HepG2 (cell line): ENCODE results near the gene ASCC3. TPM values are rescaled to one million over a fixed set of nuclear protein-coding genes. Genes with fewer than 3 reads are reported as not detected.

Experiments
- ATAC-seq: fragments of 200-7000 bp; cut with Tn5 transposase; 3 replicates; pipeline ENCODE4 v1.9.1; 2020; ENCODE audit warnings: mild to moderate bottlenecking, moderate library complexity
- BruUV-seq: library from RNA; stranded (reverse); fragments of 400-500 nt; replicated peaks from 2 replicates; lab custom pipeline; 2021; lab: Mats Ljungman, UMichigan
- CTCF ChIA-PET: fragments of 300-600 bp; formaldehyde crosslinking; extraction: SDS; loops from one replicate; lab custom pipeline; 2021; ENCODE audit warnings: low total read pairs, inconsistent platforms, low intra/inter-chr PET ratio; lab: Yijun Ruan, JAX
- POLR2A ChIA-PET: fragments of 350-600 bp; sonication (Branson Sonifier 250); formaldehyde crosslinking; loops from one replicate; lab custom pipeline; 2020; ENCODE audit warnings: antibody characterized with exemption, inconsistent platforms; lab: Yijun Ruan, JAX
- DNase-seq: peaks from one replicate; pipeline ENCODE4 v3.0.0-alpha.2; 2015; ENCODE audit warnings: low spot score
- FAIRE-seq: peaks from 3 replicates; lab custom pipeline; 2011; peaks lifted over from hg19 to GRCh38; lab: Jason Lieb, UNC
- H2AFZ ChIP-seq: one replicate; pipeline ENCODE4 v1.6.1; 2011; ENCODE audit warnings: low read length, inconsistent platforms
- H3K27ac ChIP-seq: fragments of 300-600 bp; 3 replicates; pipeline ENCODE4 v1.8.0; 2011; ENCODE audit warnings: mixed run types, mild to moderate bottlenecking, mixed read lengths, low read length, inconsistent platforms; ENCODE audit not compliant: insufficient read depth; ENCODE audit errors: extremely low read length
- H3K27me3 ChIP-seq, 2 experiments: fragments of 200-600 bp in 1 of 2; 2 replicates in 1 of 2; 3 replicates in 1 of 2; pipeline versions ENCODE4 v1.6.0 to v1.8.0; 2011; ENCODE audit warnings: low read length in 2 of 2, mild to moderate bottlenecking in 2 of 2, moderate library complexity in 2 of 2, inconsistent platforms in 1 of 2; ENCODE audit not compliant: insufficient read depth in 2 of 2, control insufficient read depth in 1 of 2
- H3K36me3 ChIP-seq, 2 experiments: fragments of 200-600 bp in 1 of 2; replicated peaks in 1 of 2; 2 replicates in 1 of 2; 3 replicates in 1 of 2; pipeline versions ENCODE4 v1.5.1 to v1.8.0; 2011; ENCODE audit warnings: low read length in 2 of 2, inconsistent platforms in 1 of 2; ENCODE audit not compliant: insufficient read depth in 2 of 2, control insufficient read depth in 1 of 2
- H3K4me1 ChIP-seq: 2 replicates; pipeline ENCODE4 v1.5.1; 2012; ENCODE audit warnings: low read length, inconsistent platforms; ENCODE audit not compliant: insufficient read depth
- H3K4me2 ChIP-seq: 2 replicates; pipeline ENCODE4 v1.6.0; 2011; ENCODE audit warnings: low read depth, low read length, inconsistent platforms
- H3K4me3 ChIP-seq, 3 experiments: fragments of 200-600 bp in 1 of 3; sonication (generic), shearing (Covaris generic) in 1 of 3; replicated peaks in 1 of 3; 2 replicates each; pipeline ENCODE4 v1.5.1; 2011 to 2016; ENCODE audit warnings: low read length in 3 of 3, inconsistent platforms in 2 of 3, low read depth in 2 of 3, mild to moderate bottlenecking in 2 of 3, control low read depth in 1 of 3, mixed read lengths in 1 of 3; ENCODE audit not compliant: insufficient read depth in 1 of 3
- H3K79me2 ChIP-seq: one replicate; pipeline ENCODE4 v1.6.1; 2011; ENCODE audit warnings: low read length, inconsistent platforms; ENCODE audit not compliant: insufficient read depth
- H3K9ac ChIP-seq: 2 replicates; pipeline ENCODE4 v1.6.0; 2011; ENCODE audit warnings: mild to moderate bottlenecking, low read depth, low read length, inconsistent platforms; ENCODE audit not compliant: insufficient read depth
- H3K9me3 ChIP-seq: 2 replicates; pipeline ENCODE4 v1.5.1; 2012; ENCODE audit warnings: mild to moderate bottlenecking, low read length
- H4K20me1 ChIP-seq: 2 replicates; pipeline ENCODE4 v1.6.0; 2011; ENCODE audit warnings: inconsistent platforms, mild to moderate bottlenecking, low read length, moderate library complexity; ENCODE audit not compliant: insufficient read depth
- HDAC6 ChIP-seq: fragments of 200-600 bp; sonication (generic); IDR thresholded peaks from 2 replicates; pipeline ENCODE4 v1.7.0; 2017; ENCODE audit warnings: mild to moderate bottlenecking, antibody characterized with exemption, low read length, low read depth
- IKZF1 ChIP-seq: fragments of 450-650 bp; IDR thresholded peaks from 2 replicates; pipeline ENCODE4 v1.7.1; 2016
- MED8 ChIP-seq: sonication (generic); formaldehyde crosslinking; IDR thresholded peaks from 2 replicates; pipeline ENCODE4 v1.8.1; 2023; ENCODE audit warnings: mild to moderate bottlenecking, missing genetic modification reagents; ENCODE audit not compliant: insufficient replicate concordance
- NFE2 ChIP-seq: sonication (generic); formaldehyde crosslinking; IDR thresholded peaks from 2 replicates; pipeline ENCODE4 v1.4.0; 2020; ENCODE audit warnings: missing genetic modification reagents
- SNAPC2 ChIP-seq: sonication (generic); formaldehyde crosslinking; IDR thresholded peaks from 2 replicates; pipeline ENCODE4 v1.8.1; 2022; ENCODE audit warnings: mild to moderate bottlenecking, missing genetic modification reagents
- ZBTB7A ChIP-seq: sonication (generic); formaldehyde crosslinking; IDR thresholded peaks from 2 replicates; pipeline ENCODE4 v1.8.0; 2022; ENCODE audit warnings: mild to moderate bottlenecking, missing genetic modification reagents
- ZC3H4 ChIP-seq: sonication (generic); formaldehyde crosslinking; IDR thresholded peaks from 2 replicates; pipeline ENCODE4 v1.4.0; 2020; ENCODE audit warnings: missing genetic modification reagents, borderline replicate concordance
- ZNF180 ChIP-seq: sonication (generic); formaldehyde crosslinking; IDR thresholded peaks from 2 replicates; pipeline ENCODE4 v1.4.0; 2020; ENCODE audit warnings: low read depth, missing genetic modification reagents, borderline replicate concordance
- ZNF713 ChIP-seq: sonication (generic); formaldehyde crosslinking; IDR thresholded peaks from 2 replicates; pipeline ENCODE4 v1.4.0; 2020; ENCODE audit warnings: mild to moderate bottlenecking, missing genetic modification reagents
- WGBS: methylation state at CpG from one replicate; pipeline ENCODE4 v1.1.6; 2017; ENCODE audit warnings: low lambda C conversion rate; 5-methylcytosine and 5-hydroxymethylcytosine counted together
- in situ Hi-C: cut with HindIII; loops from 2 replicates; pipeline ENCODE4 v1.10.0; 2017; ENCODE audit warnings: low pct_unique_long_range_greater_than_20kb; ENCODE audit not compliant: extremely low pct_ligation_motif_present
- intact Hi-C: fragments of 100-400 bp; cut with micrococcal nuclease; formaldehyde crosslinking; loops from one replicate; pipeline ENCODE4 v1.10.0; 2022; ENCODE audit not compliant: unreplicated experiment
- polyA plus RNA-seq, 8 experiments: library from polyadenylated mRNA; depleted of rRNA in 3 of 8; stranded (reverse) in 7 of 8; unstranded in 1 of 8; fragments of >200 nt; fragmentation: Illumina TruSeq in 4 of 8; extraction: Trizol in 4 of 8; gene quantifications; 2 replicates each; pipeline versions ENCODE4 v1.2.1 to v1.2.3, GENCODE V29; 2011 to 2016; ENCODE audit warnings: low read depth in 4 of 8, missing spikeins in 1 of 8, mixed read lengths in 1 of 8; ENCODE audit not compliant: insufficient read depth in 1 of 8
- total RNA-seq, 5 experiments: library from RNA; depleted of rRNA; stranded (reverse); fragments of >200 nt; fragmentation: Illumina TruSeq; extraction: Trizol; gene quantifications; 2 replicates each; pipeline ENCODE4 v1.2.3, GENCODE V29; 2016; ENCODE audit warnings: low read depth in 1 of 5
- TF ChIP-seq, protein P1 (sequence below): sonication (generic); formaldehyde crosslinking; IDR thresholded peaks from 2 replicates; pipeline ENCODE4 v1.5.0; 2020; ENCODE audit warnings: missing genetic modification reagents
- TF ChIP-seq, protein P2 (sequence below): sonication (generic); formaldehyde crosslinking; IDR thresholded peaks from 2 replicates; pipeline ENCODE4 v1.8.1; 2023; ENCODE audit warnings: mild to moderate bottlenecking, missing genetic modification reagents

The ASCC3 gene
- total and polyA plus RNA-seq, 2 of the 13 experiments (the other 11 are each of a cell fraction or from before 2014, with no cell fraction given), result 23.1 to 55.7 TPM

DNA sequence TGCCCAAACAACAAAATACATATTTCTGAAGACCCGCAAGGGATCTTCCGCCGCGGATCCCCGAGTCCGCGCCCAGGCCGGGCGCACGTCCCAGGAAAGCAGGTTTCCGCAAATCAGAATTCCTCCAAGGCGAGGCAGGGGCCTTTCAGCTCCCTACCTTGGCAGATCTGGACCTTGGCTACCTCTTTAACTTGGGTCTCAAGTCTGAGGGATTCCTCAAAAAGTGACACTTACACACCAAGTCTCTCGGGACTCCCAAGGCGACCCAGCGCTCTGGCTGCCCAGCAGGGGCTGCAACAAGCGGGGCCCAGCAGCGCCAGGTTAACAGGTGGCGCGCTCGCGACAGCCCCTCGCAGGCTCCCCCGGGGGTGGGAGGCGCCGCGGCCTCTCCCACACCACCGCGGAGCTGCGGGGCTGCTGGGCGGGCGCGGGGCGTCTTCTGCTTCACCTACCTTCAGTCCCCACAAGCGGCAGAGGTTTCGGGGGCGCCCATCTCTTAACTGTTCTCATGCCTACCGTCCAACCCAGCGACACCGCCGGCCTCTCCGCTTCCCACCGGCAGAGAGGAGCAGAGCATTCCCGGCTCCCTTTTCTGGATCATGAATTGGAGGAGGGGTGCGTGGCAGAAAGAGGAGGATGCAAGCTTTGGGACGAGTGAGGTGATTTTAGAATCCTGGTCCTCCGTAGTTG lies 416.8 kb downstream of the ASCC3 start (continued):
- TF ChIP-seq HDAC6 (no peak), SNAPC2 (no peak), NFE2 (CRISPR knock-in tag) (no peak), MED8 (CRISPR knock-in tag) (no peak), IKZF1 (no peak), ZNF713 (no peak), ZC3H4 (CRISPR knock-in tag) (no peak)
- TF ChIP-seq, protein P1, sequence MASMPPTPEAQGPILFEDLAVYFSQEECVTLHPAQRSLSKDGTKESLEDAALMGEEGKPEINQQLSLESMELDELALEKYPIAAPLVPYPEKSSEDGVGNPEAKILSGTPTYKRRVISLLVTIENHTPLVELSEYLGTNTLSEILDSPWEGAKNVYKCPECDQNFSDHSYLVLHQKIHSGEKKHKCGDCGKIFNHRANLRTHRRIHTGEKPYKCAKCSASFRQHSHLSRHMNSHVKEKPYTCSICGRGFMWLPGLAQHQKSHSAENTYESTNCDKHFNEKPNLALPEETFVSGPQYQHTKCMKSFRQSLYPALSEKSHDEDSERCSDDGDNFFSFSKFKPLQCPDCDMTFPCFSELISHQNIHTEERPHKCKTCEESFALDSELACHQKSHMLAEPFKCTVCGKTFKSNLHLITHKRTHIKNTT (CRISPR knock-in tag), result no peak
- TF ChIP-seq, protein P2, sequence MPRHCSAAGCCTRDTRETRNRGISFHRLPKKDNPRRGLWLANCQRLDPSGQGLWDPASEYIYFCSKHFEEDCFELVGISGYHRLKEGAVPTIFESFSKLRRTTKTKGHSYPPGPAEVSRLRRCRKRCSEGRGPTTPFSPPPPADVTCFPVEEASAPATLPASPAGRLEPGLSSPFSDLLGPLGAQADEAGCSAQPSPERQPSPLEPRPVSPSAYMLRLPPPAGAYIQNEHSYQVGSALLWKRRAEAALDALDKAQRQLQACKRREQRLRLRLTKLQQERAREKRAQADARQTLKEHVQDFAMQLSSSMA (CRISPR knock-in tag), result no peak

DNA sequence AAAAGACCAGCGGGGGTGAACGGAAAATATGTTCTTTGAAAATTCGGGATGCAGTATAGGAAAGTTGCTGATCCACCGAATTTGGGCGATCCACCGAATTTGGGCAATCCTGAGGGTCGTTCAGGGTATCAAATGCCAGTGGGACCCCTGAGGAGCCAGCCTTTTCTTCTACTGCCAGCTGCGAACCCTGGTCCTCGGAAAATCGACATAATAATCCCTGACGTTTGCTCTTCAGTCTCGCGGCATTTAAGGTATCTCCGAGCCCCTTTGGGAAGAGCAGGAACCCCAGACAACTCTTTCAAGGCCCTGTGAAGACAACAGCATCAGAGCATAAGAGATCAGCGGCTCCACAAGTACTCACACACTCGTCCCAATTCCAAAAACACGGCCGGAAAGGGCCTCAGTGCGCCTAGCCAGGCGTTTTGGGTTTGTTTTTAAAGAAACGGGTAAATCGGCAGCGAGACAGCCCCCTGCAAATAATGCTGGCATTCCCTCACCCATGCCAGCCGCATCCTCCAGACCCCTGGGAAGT lies 417.4 kb downstream of the ASCC3 start:
- ChIA-PET POLR2A (no interaction called here), CTCF (no interaction called here)
- intact Hi-C loops, result no loop called here
- H3K4me3 ChIP-seq, result no peak overlapping the region
- in situ Hi-C loops, result no loop called here
- TF ChIP-seq ZNF180 (CRISPR knock-in tag) (no peak), ZBTB7A (CRISPR knock-in tag) (no peak)
- H3K9me3 ChIP-seq, result no peaks in the 10 kb centered on the region
- H3K27ac ChIP-seq, result no peak overlapping the region
- no peak for ATAC-seq
- no peak overlapping the region for H2AFZ ChIP-seq
- peaks cover 14% of the 10 kb centered on the region; the same call in 1 of the 2 replicates for H3K4me1 ChIP-seq
- H3K36me3 ChIP-seq, result no peaks in the 10 kb centered on the region
- H3K4me2 ChIP-seq, result no peak overlapping the region
- H4K20me1 ChIP-seq, result no peaks in the 10 kb centered on the region
- no peak for FAIRE-seq
- BruUV-seq, result no TSS peak
- WGBS, result 42% methylated on average over 21 of the region's 24 CpGs
- no peak overlapping the region for H3K9ac ChIP-seq
- no peak for DNase-seq
- H3K27me3 ChIP-seq, result peaks cover 6 to 59% of the 10 kb centered on the region in 2 experiments
- H3K79me2 ChIP-seq, result no peaks in the 10 kb centered on the region
